PC-9 (cell line): ENCODE measurements around the gene ANKLE1.

Source experiments
- EZH2 ChIP-seq: fragments of 200-600 bp; sonication (generic); IDR thresholded peaks from 2 replicates; pipeline ENCODE4 v1.8.0; 2017; ENCODE audit warnings: antibody characterized with exemption, low read depth
- TF ChIP-seq, protein P1 (sequence below): fragments of 200-600 bp; sonication (generic); conservative IDR thresholded peaks from 2 replicates; pipeline ENCODE4 v1.6.1; 2017; ENCODE audit warnings: mixed run types, antibody characterized with exemption, mild to moderate bottlenecking, moderate library complexity

DNA sequence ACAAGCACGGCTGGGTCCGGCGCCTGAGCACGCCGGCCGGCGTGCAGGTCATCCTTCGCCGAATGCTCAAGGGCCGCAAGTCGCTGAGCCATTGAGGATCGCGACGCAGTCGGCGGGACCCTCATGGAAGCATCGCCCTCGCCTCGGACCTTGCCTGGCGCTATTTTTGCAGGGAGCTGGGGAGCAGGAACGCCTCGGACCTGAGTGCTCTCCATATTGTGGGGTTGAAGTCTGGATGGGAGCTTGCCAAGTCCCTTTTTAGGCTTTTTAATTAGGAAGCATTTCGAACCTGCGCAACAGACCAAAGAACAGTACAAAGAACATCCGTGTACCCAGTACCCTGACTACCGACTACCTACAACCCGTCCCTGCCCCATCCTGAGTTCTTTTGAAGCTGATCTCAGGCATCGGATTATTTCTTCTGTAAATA lies 24.6 kb downstream of the ANKLE1 start:
- TF ChIP-seq, protein P1, sequence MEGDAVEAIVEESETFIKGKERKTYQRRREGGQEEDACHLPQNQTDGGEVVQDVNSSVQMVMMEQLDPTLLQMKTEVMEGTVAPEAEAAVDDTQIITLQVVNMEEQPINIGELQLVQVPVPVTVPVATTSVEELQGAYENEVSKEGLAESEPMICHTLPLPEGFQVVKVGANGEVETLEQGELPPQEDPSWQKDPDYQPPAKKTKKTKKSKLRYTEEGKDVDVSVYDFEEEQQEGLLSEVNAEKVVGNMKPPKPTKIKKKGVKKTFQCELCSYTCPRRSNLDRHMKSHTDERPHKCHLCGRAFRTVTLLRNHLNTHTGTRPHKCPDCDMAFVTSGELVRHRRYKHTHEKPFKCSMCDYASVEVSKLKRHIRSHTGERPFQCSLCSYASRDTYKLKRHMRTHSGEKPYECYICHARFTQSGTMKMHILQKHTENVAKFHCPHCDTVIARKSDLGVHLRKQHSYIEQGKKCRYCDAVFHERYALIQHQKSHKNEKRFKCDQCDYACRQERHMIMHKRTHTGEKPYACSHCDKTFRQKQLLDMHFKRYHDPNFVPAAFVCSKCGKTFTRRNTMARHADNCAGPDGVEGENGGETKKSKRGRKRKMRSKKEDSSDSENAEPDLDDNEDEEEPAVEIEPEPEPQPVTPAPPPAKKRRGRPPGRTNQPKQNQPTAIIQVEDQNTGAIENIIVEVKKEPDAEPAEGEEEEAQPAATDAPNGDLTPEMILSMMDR = no peak
- TF ChIP-seq EZH2 = no peak
